T-helper 22 cell (primary cell): ENCODE measurements around the gene RPH3AL.
"Not testable (repeated sequence)": the region's sequence is repeated elsewhere in the genome, so short reads cannot be mapped to it uniquely, and the experiment has no call there.

Experiments
- DNase-seq: peaks from one replicate; pipeline ENCODE4 v3.0.0-alpha.2; 2020; ENCODE audit warnings: low read depth

The RPH3AL gene

DNA sequence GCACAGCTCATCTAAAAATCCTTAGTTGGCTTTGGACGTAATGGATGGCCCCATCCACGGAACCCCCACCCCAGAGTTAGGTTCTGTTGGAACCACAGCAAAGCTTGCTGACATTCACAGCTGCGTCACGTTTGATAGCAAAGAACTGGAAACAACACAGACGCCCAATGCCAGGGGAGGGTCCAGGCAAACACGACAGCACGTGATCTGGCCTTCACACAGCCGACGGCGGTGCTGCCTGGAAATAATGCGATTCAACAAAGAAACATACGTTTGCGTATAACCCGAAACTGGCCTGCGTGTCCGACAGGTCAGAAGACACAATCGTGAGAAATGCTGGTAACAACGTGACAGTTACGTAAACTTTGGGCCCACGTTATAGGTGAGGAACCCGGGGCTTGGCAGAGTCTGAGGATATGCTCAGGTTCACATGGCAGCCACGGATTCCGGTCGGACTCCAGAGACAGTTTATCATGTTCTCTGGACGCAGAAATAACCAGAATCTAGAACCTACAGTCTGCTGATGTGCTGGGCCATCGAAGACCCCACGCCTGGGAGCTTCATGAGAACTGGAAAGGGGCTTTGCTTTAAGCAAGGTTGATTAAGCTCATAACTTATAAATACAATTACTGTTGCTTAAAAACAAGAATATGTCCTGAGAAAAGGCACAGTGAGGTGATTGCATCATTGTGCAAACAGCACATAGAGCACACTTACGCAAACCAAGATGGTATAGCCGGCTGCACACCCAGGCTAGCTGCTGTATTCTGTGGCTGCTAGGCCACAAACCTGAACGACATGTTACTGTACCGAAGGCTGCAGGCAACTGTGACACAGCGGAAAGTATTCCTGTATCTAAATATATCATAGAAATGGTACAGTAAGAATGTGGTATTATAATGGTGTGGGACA, 70.4 kb downstream of the RPH3AL start:
- no peak for DNase-seq

DNA sequence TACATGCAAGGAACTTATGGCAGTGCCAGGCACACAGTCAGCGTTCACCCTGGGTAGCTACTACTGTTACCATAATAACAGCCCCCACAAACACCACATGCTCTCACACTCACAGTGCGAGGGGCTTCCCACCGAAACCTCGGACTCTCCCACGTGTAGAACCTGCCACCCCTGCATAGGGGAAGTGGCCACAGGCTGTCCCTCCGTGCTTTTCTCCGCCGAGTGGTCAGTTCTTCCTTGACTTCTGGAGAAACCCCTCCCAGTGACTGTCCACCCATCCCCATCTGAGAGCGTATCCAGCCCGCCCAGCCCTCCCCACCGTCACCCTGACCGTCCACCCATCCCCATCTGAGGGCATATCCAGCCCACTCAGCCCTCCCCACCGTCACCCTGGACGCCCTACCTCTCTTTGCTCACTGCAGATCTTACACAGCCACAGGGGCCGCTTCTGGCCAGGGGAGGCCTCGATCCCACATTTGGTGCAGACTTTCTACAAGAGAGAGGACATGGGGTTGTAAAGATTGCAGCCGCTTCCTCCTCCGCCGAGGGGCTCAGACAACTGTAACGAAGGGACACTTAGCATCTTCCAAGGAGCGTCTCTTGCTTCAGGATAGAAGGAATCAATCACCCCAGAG, 71.1 kb downstream of the RPH3AL start:
- DNase-seq: no peak

DNA sequence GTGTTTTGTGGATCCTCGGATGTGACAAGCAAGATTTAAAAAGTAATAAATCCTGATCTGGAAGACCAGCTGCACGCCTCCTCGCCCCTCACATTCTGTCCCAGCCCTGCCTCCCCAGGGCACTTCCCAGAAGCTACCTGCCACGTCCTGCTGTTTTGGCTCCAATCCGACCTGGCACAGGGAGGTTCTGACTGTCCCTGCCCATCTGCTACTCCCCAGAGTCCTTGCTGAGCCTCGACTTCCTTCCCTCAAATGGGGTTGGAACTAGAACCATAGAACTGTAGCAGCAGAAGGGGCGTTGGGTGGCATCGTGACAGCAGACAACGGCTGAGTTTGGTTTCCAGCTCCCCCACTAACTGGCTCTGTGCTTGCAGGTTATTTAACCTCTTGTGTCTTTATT, 71.7 kb downstream of the RPH3AL start:
- DNase-seq: no peak

DNA sequence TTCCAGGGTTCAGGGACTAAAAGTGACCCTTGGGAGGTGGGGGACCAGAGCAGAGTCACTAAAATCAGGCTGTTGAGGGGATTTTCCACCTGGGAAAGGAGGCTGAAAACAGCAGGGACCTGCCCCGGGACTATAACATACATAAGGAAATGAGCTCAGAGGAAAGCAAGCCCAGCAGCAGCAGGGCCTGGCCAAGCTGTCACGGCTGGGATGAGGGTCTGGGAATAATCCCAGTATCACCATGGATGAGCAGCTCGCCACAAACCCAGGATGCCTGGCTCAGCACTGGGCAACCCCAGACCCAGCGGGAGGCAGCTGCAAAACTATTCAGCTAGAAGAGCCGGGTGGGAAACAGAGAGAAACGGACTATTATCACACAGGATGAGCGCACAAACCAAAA, 72.4 kb downstream of the RPH3AL start:
- DNase-seq: no peak

DNA sequence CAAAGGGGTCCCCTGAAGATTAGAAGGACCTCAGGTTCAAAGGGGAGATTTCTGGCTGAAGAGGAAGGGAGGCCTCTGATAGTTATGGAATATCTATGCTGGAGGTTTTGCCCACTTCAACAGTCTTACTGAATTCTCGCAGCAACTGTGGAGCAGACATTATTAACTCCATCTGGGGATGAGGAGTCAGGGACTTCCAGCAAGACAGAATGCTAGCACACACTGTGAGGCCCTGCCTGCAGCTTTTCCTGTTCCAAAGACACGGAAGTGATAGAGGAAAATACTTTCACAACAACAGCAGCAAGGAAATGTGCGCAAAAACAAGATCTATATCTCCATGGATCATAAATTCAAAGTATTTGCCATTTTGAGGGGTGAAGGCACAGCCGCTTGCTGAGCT, 72.8 kb downstream of the RPH3AL start:
- DNase-seq: no peak

DNA sequence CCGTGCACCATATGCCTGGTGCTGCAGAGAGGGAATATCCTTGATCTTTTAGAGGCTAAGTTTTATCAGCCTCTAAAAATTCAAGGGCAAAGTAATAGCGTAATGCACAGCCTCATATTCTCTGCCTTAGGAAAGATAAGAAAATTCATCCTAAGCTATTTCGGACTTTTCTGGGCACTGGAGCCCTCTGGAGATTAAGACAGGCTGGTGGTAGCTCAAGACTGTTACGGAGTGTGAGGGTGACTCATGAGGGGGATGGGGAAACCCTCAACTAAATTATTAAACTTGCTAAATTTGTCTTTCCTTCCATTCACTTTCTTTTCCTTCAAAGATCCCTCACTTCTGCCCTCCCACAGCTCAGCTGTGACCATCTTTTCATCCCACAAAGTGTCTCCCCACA, 73.3 kb downstream of the RPH3AL start:
- no peak for DNase-seq

DNA sequence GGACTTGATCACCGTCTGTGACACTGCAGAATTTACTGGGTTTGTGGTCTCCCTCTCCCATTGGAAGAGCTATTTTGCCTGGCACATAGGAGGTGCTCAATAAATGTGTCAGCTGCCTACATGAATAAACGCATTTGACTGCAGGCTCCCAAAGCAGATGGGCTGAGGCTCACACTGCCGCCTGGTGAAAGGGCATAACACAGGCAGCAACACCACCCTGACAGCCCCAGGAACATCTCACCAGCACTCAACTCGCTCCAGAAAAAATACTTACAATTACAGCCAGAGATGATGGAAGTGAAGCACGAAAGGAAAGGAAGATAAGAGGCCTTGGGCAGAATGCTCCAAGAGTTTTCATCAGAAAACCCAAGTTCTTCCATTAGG, 73.9 kb downstream of the RPH3AL start:
- no peak for DNase-seq

DNA sequence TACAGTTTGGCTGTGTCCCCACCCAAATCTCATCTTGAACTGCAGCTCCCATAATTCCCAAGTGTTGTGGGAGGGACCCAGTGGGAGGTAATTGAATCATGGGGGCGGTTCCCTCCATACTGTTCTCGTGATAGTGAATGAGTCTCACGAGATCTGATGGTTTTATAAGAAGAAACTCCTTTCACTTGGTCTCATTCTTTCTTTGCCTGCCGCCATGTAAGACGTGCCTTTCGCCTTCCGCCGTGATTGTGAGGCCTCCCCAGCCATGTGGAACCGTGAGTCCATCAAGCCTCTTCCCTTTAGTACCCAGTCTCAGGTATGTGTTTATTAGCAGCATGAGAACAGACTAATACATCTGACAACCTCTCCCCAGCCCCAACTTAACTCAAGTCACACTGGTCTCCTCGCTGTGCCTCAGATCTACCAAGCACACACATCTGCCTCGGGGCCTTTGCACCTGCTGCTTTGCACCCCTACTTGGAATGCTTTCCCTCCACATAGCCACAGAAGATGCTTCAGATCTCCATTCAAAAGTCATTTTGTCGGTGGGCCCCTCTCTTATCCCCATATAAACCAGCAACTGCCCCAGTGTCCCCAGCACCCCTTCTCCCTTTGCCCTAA, 74.4 kb downstream of the RPH3AL start:
- no peak for DNase-seq

DNA sequence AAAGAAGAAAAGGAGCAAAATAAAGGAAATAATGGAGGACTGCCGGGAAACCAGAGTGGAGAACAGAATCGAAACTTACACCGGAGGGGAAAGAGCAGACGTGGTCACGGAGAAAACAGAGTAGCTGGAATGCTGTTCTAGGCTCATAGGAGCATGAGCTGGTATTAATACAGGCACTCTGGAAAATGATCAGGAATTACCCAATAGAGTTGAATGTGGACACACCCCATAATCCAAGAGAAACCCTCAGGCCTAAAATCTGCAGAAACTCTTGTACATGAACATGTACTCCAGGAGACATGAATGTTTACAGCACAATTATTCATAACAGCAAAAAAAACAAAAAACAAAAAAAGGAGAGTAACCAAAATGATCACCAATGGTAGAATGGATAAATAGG, 77.7 kb downstream of the RPH3AL start:
- DNase-seq: no peak

DNA sequence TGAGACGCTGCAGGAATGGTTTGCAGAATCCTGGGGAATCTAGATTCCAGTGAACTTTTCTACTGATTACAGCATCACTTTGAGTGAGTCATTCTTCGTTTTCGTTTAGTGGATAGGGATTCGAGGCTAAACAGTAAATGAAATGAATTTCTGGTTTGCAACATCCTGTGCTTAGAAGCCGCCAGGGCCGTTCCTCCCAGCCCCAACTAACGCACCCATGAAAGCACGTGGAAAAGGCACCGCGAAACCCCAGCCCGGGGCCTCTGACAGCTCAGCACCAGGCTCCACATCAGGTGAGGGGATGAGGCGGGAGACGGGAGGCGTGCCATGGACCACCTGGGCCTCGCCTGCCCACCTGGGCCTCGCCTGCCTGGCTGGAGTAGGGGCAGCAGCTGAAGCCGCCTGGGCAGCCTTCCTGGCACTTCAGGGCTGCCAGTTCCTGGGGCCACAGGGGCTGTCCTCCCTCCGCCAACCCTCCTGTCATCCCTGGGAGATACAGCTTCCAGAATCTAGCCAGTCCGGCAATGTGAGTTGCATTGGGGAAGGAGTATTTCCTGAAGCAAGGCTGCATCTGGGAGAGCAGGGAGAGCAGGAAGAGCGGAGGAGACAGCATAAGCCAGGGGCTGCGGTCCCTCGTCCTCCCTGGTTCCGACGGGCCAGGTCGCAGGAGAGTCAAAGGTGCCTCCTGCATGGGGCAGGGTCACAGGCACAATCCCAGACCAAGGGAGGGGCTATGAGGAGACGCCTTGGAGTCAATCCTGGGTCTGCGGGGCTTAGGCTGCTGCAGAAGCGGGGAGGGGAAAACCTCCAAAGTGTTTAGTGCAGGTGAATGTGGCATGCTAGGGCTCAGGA, 78.4 kb downstream of the RPH3AL start:
- DNase-seq: no peak

DNA sequence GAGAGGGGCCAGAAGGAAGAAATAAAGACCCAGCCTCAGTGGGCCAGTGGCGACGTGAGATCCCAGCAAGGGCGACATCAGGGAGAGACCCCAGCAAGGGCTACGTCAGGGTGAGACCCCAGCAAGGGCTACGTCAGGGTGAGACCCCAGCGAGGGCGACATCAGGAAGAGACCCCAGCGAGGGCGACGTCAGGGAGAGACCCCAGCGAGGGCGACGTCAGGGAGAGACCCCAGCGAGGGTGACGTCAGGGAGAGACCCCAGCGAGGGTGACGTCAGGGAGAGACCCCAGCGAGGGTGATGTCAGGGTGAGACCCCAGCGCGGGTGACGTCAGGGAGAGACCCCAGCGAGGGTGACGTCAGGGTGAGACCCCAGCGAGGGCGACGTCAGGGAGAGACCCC, 79.8 kb downstream of the RPH3AL start:
- not testable (repeated sequence) for DNase-seq

DNA sequence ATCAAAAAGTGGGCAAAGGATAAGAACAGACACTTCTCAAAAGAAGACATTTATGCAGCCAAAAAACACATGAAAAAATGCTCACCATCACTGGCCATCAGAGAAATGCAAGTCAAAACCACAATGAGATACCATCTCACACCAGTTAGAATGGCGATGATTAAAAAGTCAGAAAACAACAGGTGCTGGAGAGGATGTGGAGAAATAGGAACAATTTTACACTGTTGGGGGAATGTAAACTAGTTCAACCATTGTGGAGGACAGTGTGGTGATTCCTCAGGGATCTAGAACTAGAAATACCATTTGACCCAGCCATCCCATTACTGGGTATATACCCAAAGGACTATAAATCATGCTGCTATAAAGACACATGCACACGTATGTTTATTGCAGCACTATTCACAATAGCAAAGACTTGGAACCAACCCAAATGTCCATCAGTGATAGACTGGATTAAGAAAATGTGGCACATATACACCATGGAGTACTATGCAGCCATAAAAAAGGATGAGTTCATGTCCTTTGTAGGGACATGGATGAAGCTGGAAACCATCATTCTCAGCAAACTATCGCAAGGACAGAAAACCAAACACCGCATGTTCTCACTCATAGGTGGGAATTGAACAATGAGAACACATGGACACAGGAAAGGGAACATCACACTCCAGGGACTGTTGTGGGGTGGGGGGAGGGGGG, 80.5 kb downstream of the RPH3AL start:
- DNase-seq: not testable (repeated sequence)

DNA sequence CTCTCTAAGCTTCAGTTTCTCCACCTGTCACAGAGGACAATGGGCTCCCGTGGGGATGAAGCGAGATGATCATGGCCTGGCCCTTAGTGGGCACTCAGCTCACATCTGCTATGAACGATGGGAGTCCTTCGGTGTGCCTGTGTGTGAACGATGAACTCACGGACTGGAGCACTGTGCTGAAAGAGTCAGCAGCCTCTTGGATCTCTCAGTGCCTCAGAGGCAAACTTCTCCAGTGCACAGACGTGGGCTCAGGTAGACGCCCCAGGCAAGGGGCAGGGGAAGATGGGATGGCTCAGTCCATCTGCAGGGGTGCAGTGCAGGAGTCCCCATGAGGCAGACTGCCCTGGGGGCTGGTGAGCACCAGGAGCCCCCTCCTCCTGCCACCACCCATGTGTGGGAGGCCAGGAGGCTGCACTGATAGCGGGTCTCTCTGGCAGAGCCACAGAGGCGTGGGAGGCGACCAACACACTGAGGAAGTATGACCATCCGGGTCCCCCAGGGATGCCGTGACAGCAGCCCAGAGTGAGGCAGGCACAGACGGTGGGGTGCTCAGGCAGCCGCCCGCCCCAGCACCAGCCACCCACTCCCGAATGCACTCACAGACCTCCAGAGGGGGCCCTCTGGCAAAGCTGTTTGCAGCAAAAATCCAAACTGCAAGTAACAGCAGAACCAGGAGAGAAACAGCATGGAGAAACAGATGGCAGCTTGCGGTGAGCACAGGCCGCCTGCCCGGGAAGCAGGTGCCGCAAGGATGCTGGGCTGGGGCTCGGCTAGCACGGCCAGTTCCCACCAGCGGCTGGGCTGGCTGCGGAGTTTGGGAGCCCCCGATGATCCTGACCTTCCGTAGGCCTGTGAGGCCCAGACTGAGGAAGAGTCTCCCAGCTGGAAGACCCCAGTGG, 82.7 kb downstream of the RPH3AL start:
- DNase-seq: no peak

DNA sequence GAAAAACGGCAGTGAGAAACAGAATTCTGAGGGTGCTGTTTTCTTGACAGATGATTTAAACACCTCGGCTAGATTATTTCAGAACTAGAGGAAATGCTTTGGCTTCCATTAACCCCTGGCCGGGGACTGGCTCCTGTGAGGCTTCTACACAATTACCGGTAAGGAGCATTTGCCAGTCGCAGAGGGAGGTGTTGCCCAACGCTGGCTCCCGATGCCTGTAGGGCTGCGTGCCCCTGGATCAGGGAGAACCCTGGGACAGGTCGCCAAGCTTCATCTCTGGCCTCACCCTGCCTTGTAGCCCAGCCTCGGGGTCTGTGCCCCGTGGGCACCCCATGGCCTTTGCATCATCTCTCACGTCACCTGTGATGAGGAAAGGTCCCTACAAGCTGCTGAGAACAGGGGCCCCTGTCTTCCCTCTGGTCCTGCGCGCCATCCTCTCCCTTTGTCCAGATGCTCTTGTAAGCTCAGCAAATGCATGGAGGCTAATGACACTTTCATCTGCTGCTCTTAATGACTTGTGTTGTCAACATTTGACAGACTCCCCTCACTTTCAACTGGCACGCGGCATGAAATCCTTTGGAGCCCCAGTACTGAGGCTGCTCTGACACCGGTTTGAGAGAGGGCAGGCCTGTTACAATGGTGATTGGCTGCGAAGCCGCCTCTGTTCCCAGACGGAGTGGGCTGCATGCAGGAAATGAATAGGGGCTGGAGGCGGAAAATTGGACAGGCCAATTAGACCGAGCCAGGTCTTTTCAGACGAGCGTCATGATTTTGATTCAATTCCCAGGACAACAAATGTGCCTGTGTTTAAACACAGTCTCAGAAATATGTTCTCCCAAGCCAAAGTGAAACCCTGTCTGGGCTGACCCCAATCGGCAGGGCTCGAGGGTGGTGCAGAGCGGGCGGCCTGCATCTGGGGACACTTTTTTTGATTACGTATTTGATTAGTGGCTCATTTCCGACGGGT, 85.6 kb downstream of the RPH3AL start:
- no peak for DNase-seq

DNA sequence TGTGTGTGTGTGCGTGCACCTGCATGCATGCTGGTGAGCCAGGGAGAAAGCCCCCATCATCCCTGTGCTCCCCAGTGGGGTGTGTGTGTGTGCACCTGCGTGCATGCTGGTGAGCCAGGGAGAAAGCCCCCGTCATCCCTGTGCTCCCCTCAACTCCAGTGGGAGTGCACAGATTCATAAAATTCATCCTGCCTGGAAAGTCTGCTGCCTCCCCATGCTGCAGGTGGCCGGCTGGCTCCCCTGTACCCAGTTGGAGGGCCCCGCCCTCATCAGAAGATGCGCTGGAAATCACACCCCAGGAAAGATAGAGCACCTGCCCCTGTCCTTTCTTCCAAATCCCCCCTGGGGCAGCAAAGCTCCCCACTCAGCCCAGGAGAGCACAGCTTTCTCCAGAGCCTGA, 86.4 kb downstream of the RPH3AL start:
- no peak for DNase-seq

DNA sequence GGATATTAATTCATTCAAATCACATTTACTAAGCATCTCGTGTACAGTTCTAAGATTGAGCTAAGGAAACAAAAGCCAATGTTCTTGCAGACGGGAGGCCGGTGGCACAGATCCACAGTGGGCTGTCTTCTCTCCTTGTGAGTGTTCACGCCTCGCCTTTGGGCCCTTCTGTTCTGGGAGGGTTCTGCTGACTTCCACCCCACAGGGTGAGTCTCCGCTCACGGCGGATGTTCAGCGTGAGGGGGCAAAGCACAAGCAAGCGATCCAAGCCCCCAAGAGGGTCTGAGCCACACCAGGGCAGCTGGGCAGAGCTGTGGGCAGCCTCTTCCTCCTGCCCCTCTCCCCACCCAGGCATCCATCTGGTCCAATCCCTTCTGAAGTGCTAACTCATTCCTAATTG, 86.9 kb downstream of the RPH3AL start:
- DNase-seq: no peak

DNA sequence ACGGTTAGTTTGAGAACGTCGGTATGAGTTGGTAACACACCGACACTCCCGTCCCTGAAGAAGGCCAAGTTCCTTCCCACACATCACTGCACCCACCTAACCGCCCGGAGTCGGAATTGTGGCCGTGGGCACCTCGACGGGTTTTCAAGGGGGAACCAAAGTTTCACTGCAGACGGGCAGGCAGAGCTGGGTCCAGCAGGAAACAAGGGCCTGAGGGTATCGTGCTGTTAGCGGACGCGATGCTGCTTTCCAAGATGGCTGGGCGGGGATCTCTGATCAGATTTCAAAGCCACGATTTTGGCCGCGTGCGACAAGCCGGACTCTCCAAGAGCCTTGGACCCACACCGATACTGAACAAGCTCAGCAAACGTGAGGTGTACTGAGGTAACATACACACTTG, 88.8 kb downstream of the RPH3AL start:
- DNase-seq: no peak

DNA sequence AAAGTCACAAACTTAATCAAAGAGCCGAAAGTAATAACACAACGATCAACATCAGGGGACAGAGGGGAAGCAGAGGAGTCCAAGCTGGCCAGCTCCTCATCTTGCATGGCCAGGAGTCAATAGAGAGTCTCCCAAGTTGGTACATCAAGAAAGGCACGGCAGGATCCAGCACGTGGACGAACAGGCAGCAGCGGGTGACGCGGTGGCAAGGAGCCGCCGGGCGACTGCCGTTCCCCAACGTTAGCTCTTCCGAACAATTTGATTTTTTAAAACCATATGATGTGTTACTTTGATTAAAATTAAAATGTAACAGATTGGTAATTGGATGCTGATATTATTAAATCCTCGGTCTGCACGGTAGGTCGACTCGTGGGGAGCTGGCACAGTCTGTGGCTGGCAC, 89.3 kb downstream of the RPH3AL start:
- DNase-seq: no peak

DNA sequence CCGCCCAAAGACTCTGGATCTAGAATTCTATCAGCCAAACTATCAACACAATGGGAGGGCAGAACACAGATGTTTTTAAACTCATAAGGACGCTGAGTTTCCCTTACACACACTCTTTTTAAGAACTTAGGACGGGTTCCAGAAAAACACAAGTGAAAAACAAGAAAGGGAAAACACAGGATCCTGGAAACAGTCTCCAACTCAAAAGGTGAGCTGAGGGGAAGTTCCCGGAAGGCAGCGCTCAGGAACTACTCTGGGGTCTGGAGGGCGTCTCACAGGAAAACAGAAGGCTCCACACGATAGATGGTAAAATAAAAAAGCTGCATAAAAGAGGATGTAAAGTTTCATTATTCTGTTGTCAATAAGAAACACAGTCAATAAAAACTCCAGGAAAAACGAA, 91.0 kb downstream of the RPH3AL start:
- DNase-seq: no peak
